Kidney (tissue), 14 donors: ENCODE results near the gene HS6ST1. TPM values are rescaled to one million over a fixed set of nuclear protein-coding genes. Genes with fewer than 3 reads are reported as not detected.

ENCODE experiments used
- DNase-seq, 5 donors: peaks; one replicate each; pipeline ENCODE4 v3.0.0-alpha.2; 2013 to 2020
- FAIRE-seq: peaks from 2 replicates; lab custom pipeline; 2012; peaks lifted over from hg19 to GRCh38; lab: Jason Lieb, UNC
- H3K27ac ChIP-seq, 2 donors: one replicate each; pipeline ENCODE4 v1.7.0; 2013; ENCODE audit warnings: low read depth in 2 of 2, low read length in 2 of 2, inconsistent platforms in 1 of 2
- H3K27me3 ChIP-seq: one replicate; pipeline ENCODE4 v1.7.1; 2013; ENCODE audit warnings: low read length, inconsistent platforms; ENCODE audit not compliant: control insufficient read depth, insufficient read depth
- H3K36me3 ChIP-seq, 3 donors: one replicate each; pipeline versions ENCODE4 v1.7.0 to v1.7.1; 2013; ENCODE audit warnings: low read length in 3 of 3, control low read depth in 1 of 3, inconsistent platforms in 1 of 3; ENCODE audit not compliant: insufficient read depth in 3 of 3, control insufficient read depth in 2 of 3
- H3K4me1 ChIP-seq, 3 donors: one replicate each; pipeline versions ENCODE4 v1.7.0 to v1.7.1; 2013; ENCODE audit warnings: low read length in 3 of 3, inconsistent platforms in 1 of 3, low read depth in 1 of 3; ENCODE audit not compliant: control insufficient read depth in 2 of 3, insufficient read depth in 2 of 3
- H3K4me3 ChIP-seq, 3 donors: one replicate each; pipeline versions ENCODE4 v1.7.0 to v1.8.1; 2013; ENCODE audit warnings: low read length in 3 of 3, control low read depth in 1 of 3, inconsistent platforms in 1 of 3
- H3K9ac ChIP-seq, 3 donors: one replicate each; pipeline versions ENCODE4 v1.7.0 to v1.7.1; 2013; ENCODE audit warnings: low read length in 3 of 3, control low read depth in 1 of 3, inconsistent platforms in 1 of 3
- H3K9me3 ChIP-seq, 3 donors: one replicate each; pipeline versions ENCODE4 v1.7.0 to v1.7.1; 2013; ENCODE audit warnings: low read length in 3 of 3, control low read depth in 1 of 3, inconsistent platforms in 1 of 3; ENCODE audit not compliant: control insufficient read depth in 2 of 3, insufficient read depth in 1 of 3
- CTCF ChIP-seq: IDR thresholded peaks from 3 replicates; pipeline ENCODE4 v1.5.1; 2012; ENCODE audit warnings: mild to moderate bottlenecking, moderate library complexity, borderline replicate concordance; ENCODE audit not compliant: insufficient read depth; ENCODE audit errors: extremely low read depth
- intact Hi-C: fragments of 100-400 bp; cut with DNase I; formaldehyde crosslinking; loops from one replicate; pipeline ENCODE4 v1.11.1; 2022
- polyA plus RNA-seq: library from polyadenylated mRNA; stranded (reverse); fragments of 350-450 nt; fragmentation: Illumina TruSeq; extraction: RNeasy Lipid Tissue Mini Kit (QIAGEN cat#74804); gene quantifications from one replicate; pipeline ENCODE4 v1.2.3, GENCODE V29; 2014; ENCODE audit warnings: low read depth, low replicate concordance; ENCODE audit not compliant: insufficient read depth
- total RNA-seq: library from RNA; stranded (reverse); fragmentation: NEBNext Ultra II Directional; extraction: Animal tissue kit (Norgen Biotek cat#: 25700); gene quantifications from one replicate; pipeline ENCODE4 v1.2.1, GENCODE V29; 2021
- donor health status: control.
- donor health status: control.
- donor health status: control.
- donor health status: control.
- donor health status: control.
- donor health status: DM: yes; HTN: yes; CAD: no.
- donor health status: Normal renal cell carcinoma (clear cell type).

The HS6ST1 gene
- total and polyA plus RNA-seq, 2 donors from 2014 or later = 49.6 to 73.9 TPM

- FAIRE-seq (peak; percentile 29), DNase-seq (no peak)
- Histone ChIP-seq H3K36me3 (no peaks in the 10 kb centered on the region), H3K4me1 (peaks cover 0 to 2% (median 0%) of the 10 kb centered on the region in 3 donors), H3K27me3 (no peaks in the 10 kb centered on the region), H3K9ac (no peak overlapping the region), H3K9me3 (no peaks in the 10 kb centered on the region), H3K4me3 (no peak overlapping the region), H3K27ac (no peak overlapping the region)
- intact Hi-C loops = no loop called here
- no peak for TF ChIP-seq CTCF
These were observed 11.9 kb upstream of the HS6ST1 start for GRCh38 chr2:128330583-128330982.

DNA sequence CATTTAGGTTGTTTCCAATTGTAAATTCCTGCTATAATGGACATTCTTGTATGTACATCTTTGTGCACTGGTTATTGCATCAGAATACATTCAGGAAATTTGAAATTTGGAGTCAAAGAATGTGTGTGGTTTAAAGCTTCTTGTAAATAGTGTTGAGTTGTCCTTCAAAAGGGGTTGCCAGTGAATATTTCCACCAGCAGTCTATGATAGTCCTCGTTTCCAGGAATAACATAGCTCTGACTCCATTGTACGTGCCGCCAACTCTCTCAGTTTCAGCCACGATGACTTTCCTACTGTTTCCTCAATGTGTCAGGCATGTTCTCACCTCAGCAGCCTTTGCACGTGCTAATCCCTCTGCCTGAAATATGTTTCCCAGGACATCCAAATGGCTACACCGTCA, 10.9 kb upstream of the HS6ST1 start:
- Histone ChIP-seq H3K4me1 (peaks cover 0 to 3% (median 0%) of the 10 kb centered on the region in 3 donors), H3K27me3 (no peaks in the 10 kb centered on the region), H3K27ac (no peak overlapping the region), H3K4me3 (no peak overlapping the region), H3K9ac (no peak overlapping the region), H3K36me3 (no peaks in the 10 kb centered on the region), H3K9me3 (no peaks in the 10 kb centered on the region)
- intact Hi-C loops = no loop called here
- FAIRE-seq = no peak
- TF ChIP-seq CTCF = no peak
- no peak for DNase-seq

GRCh38 chr2:128327180-128327964, 8.7 kb upstream of the HS6ST1 start:
- H3K36me3 ChIP-seq = no peaks in the 10 kb centered on the region
- intact Hi-C loops = no loop called here
- FAIRE-seq (no peak), DNase-seq (peak in 1 of 5 donors; percentile 49)
- H3K4me1 ChIP-seq = peaks cover 0 to 3% (median 0%) of the 10 kb centered on the region in 3 donors
- no peaks in the 10 kb centered on the region for H3K27me3 ChIP-seq
- H3K9me3 ChIP-seq = no peaks in the 10 kb centered on the region
- H3K9ac ChIP-seq = no peak overlapping the region
- no peak overlapping the region for H3K4me3 ChIP-seq
- TF ChIP-seq CTCF = no peak
- H3K27ac ChIP-seq = no peak overlapping the region
